ENCODE results near the gene ARID1A. TPM values are rescaled to one million over a fixed set of nuclear protein-coding genes. Genes with fewer than 3 reads are reported as not detected.

Gene ARID1A
- total and polyA plus RNA-seq, 7 donors = 7.2 to 47.1 (median 22.7) TPM

DNA sequence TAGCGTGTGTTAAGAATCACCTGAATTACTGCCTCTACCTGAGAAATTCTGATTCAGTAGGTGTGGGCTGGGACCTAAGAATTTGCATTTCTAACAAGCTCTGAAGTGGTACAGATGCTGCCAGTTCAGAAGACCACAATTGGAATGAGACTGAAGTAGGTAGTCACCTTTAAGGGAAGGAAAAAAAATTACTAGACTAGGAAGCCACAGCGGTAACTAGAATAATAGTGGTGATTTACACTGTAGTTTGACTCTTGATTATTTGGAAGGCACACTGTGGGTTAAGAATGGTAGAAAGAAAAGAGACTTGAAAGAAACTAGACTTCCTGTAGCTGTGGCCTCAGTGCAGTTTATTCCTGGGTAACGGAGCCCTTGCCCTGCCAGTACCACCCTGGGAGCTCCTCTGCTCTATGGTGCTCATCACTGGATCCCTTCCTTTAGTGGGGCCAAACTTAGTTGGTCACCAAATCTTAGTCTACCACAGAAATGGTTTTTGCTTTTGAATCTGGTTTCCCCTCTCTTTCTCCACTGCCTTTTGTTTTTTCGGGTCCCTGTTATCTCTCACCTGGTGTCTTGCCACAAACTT is 43.6 kb downstream of the ARID1A start:
- intact Hi-C loops (cut with DNase I) = no loop called here
- H3K4me1 ChIP-seq = peaks cover 0 to 49% (median 29%) of the 10 kb centered on the region in 4 donors

DNA sequence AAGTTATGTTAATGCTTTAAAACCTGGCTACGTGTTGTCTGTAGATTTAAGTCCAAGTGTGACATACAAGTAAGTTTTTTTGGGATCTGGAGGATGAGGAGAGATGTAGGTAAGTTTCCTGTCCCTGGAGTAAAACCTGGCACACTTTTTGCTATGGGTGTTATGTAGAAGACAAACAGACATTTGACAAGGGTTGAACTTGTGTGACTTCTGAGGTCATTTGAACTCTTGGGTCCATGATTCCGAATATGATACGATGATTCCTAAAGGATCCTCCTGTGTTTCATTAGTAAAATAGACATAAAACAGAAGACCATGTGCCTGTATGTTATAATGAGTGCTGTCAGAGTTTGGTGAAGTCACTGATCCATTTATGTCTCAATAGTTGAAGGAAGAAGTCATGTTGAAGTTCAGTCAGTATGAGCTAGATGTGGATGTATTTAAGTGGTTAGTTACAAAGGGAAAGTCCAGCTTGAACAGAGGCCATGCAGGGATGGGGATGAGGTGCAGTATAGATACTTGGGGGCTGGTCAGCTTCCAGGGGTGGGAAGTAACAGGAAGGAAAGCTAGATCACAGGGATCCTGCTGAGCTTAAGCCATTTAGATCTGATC is 44.3 kb downstream of the ARID1A start:
- TF ChIP-seq EP300 (IDR thresholded peaks at IDR 0.05) = no peak
- TF ChIP-seq POLR2A (IDR thresholded peaks at IDR 0.05) = no peak
- no peak for TF ChIP-seq POLR2AphosphoS5 (IDR thresholded peaks at IDR 0.05)
- TF ChIP-seq, protein P1, sequence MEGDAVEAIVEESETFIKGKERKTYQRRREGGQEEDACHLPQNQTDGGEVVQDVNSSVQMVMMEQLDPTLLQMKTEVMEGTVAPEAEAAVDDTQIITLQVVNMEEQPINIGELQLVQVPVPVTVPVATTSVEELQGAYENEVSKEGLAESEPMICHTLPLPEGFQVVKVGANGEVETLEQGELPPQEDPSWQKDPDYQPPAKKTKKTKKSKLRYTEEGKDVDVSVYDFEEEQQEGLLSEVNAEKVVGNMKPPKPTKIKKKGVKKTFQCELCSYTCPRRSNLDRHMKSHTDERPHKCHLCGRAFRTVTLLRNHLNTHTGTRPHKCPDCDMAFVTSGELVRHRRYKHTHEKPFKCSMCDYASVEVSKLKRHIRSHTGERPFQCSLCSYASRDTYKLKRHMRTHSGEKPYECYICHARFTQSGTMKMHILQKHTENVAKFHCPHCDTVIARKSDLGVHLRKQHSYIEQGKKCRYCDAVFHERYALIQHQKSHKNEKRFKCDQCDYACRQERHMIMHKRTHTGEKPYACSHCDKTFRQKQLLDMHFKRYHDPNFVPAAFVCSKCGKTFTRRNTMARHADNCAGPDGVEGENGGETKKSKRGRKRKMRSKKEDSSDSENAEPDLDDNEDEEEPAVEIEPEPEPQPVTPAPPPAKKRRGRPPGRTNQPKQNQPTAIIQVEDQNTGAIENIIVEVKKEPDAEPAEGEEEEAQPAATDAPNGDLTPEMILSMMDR (IDR thresholded peaks at IDR 0.05) = no peak
- Histone ChIP-seq H3K27ac (no peak overlapping the region), H3K27me3 (no peaks in the 10 kb centered on the region), H3K36me3 (peaks cover 5 to 66% (median 10%) of the 10 kb centered on the region in 4 donors), H3K4me3 (no peak overlapping the region), H3K9me3 (no peaks in the 10 kb centered on the region), H3K4me1 (peaks cover 0 to 47% (median 27%) of the 10 kb centered on the region in 4 donors)
- WGBS, 2 donors = 76 to 81% methylated on average over 3 of the region's 3 CpGs
- no peak for DNase-seq
- intact Hi-C loops (cut with DNase I) = loop anchor here (5.0 kb wide), 1 partner anchor 42 kb away; no protein-coding TSS in a partner anchor

More for the DNA sequence above, 43.6 kb downstream of the ARID1A start:
- Histone ChIP-seq H3K27me3 (no peaks in the 10 kb centered on the region), H3K36me3 (peaks cover 5 to 67% (median 11%) of the 10 kb centered on the region in 4 donors), H3K27ac (no peak overlapping the region), H3K9me3 (no peaks in the 10 kb centered on the region), H3K4me3 (no peak overlapping the region)
- no peak for DNase-seq
- WGBS, 2 donors = 60 to 82% methylated on average over 4 of the region's 4 CpGs
- TF ChIP-seq, protein P1 (IDR thresholded peaks at IDR 0.05) = no peak
- TF ChIP-seq EP300 (IDR thresholded peaks at IDR 0.05) (no peak), POLR2A (IDR thresholded peaks at IDR 0.05) (no peak), POLR2AphosphoS5 (IDR thresholded peaks at IDR 0.05) (no peak)

DNA sequence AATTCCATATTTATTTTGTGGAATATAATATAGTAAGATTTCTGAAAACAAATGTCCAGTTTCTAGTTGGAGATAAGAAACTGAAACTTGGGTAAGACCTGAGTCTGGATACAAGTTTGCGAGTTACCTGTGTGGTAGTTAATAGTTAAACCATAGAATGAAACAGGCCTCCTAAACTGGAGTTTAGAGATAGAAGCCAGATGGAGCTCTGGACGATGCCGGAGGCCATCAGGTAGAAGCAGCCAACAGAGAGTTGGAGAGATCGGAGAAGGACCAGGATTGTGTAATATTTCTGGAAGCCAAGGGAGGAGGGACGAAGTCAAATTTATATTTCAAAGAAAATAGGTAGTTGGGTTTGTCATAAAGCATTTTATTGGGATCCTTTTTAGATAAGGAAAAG is 45.1 kb downstream of the ARID1A start:
- H3K9me3 ChIP-seq = no peaks in the 10 kb centered on the region
- H3K27ac ChIP-seq = no peak overlapping the region
- WGBS, 2 donors = 25 to 63% methylated on average over 5 of the region's 5 CpGs
- peaks cover 0 to 49% (median 27%) of the 10 kb centered on the region in 4 donors for H3K4me1 ChIP-seq
- intact Hi-C loops (cut with DNase I) = loop anchor here (5.0 kb wide), 1 partner anchor 41 kb away; no protein-coding TSS in a partner anchor
- DNase-seq = no peak
- H3K27me3 ChIP-seq = no peaks in the 10 kb centered on the region
- TF ChIP-seq POLR2A (IDR thresholded peaks at IDR 0.05) = no peak
- no peak for TF ChIP-seq POLR2AphosphoS5 (IDR thresholded peaks at IDR 0.05)
- TF ChIP-seq, protein P1 (IDR thresholded peaks at IDR 0.05) = no peak
- TF ChIP-seq EP300 (IDR thresholded peaks at IDR 0.05) = no peak
- H3K36me3 ChIP-seq = peaks cover 5 to 66% (median 6%) of the 10 kb centered on the region in 4 donors
- no peak overlapping the region for H3K4me3 ChIP-seq

DNA sequence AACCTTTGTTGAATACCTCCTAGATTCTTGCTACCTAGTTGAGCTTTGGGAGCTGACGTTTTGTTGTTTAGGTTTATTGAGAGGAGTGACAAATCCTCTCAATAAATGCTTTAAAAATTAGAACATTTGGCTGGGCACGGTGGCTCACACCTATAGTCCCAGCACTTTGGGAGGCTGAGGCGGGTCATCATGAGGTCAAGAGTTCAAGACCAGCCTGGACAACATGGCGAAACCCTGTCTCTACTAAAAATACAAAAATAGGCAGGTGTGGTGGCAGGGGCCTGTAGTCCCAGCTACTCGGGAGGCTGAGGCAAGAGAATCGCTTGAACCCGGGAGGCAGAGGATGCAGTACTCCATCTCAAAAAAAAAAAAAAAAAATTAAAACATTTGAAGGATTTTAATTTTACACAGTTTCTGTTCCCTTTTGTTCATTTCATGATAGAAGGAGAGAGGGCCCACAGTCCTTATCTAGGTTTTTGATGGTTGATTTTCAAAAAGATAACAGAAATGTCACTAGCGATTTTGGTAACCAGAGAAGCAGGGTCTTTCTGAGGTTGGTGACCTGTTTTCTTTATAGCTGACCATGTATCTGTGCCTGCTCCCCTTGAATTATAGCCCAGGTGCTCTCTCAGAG is 47.7 kb downstream of the ARID1A start:
- Histone ChIP-seq H3K4me3 (no peak overlapping the region), H3K27me3 (no peaks in the 10 kb centered on the region), H3K4me1 (peaks cover 0 to 59% (median 31%) of the 10 kb centered on the region in 4 donors), H3K36me3 (peaks cover 0 to 48% (median 2%) of the 10 kb centered on the region in 4 donors), H3K9me3 (no peaks in the 10 kb centered on the region), H3K27ac (peak overlapping the region in 3 of 4 donors; percentile 17 to 52 (median 35))
- 65 to 87% methylated on average over 8 of the region's 8 CpGs for WGBS, 2 donors
- TF ChIP-seq EP300 (IDR thresholded peaks at IDR 0.05) (no peak), POLR2AphosphoS5 (IDR thresholded peaks at IDR 0.05) (no peak), POLR2A (IDR thresholded peaks at IDR 0.05) (no peak)
- TF ChIP-seq, protein P1 (IDR thresholded peaks at IDR 0.05) = no peak
- DNase-seq = no peak
- intact Hi-C loops (cut with DNase I) = loop anchor here (5.0 kb wide), 1 partner anchor 39 kb away; no protein-coding TSS in a partner anchor

Data from sigmoid colon (tissue), 7 donors.